Measurements from ENCODE around the gene ADD1.

Gene ADD1

DNA sequence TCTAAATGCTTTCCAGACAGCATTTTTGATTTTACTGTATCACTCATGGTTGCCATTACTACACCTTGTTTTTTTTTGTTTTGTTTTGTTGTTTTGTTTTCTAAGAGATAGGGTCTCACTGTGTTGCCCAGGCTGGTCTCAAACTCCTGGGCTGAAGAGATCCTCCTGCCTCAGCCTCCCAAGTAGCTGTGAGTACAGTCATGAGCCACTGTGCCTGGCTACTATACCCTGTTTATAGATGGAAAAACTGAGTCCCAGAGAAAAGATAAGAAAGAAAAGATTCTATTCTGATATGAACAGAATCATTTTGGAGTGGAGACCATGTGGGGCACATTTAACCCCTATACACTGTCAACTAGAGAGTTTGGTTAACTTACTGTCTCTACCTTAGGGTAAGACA is 20.0 kb downstream of the ADD1 start:
- no peak overlapping the region for H3K4me3 ChIP-seq (ENCODE audit: control insufficient read depth, low read depth, low read length)
- TF ChIP-seq, protein P1, sequence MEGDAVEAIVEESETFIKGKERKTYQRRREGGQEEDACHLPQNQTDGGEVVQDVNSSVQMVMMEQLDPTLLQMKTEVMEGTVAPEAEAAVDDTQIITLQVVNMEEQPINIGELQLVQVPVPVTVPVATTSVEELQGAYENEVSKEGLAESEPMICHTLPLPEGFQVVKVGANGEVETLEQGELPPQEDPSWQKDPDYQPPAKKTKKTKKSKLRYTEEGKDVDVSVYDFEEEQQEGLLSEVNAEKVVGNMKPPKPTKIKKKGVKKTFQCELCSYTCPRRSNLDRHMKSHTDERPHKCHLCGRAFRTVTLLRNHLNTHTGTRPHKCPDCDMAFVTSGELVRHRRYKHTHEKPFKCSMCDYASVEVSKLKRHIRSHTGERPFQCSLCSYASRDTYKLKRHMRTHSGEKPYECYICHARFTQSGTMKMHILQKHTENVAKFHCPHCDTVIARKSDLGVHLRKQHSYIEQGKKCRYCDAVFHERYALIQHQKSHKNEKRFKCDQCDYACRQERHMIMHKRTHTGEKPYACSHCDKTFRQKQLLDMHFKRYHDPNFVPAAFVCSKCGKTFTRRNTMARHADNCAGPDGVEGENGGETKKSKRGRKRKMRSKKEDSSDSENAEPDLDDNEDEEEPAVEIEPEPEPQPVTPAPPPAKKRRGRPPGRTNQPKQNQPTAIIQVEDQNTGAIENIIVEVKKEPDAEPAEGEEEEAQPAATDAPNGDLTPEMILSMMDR (conservative IDR thresholded peaks at IDR 0.05; ENCODE audit: control insufficient read depth, insufficient read depth, low read depth, low read length), result no peak
- no peak for DNase-seq (ENCODE audit: low read depth)

DNA sequence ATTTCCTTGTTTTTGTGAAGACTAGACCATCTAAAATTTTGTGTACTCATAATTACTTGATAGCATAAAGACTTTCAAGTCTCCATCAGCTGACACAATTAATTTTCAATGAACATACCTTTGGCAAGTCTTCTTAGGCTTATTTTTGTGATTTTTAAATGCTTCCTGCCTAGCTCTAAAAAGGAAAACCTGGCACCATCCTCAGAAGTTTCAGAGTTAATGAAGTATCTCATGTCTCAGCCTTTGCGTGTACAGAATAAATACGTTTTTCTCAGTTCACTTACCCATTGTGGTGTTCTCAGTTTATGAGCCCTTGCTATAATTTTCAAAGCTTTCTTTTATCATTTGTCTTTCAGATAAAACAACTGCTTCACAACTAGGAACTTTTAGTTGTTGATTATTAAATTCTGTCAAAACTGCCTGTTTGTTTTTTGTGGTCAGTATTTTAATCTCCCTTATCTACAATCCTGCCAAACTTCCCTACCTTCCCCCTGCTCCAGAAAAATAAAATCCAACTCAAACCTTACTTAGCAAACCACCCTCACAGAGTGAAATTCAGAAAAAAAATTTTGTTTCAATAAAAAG is 21.6 kb downstream of the ADD1 start:
- no peak overlapping the region for H3K4me3 ChIP-seq (ENCODE audit: control insufficient read depth, low read depth, low read length)
- TF ChIP-seq, protein P1 (conservative IDR thresholded peaks at IDR 0.05; ENCODE audit: control insufficient read depth, insufficient read depth, low read depth, low read length), result no peak
- DNase-seq (ENCODE audit: low read depth), result no peak

DNA sequence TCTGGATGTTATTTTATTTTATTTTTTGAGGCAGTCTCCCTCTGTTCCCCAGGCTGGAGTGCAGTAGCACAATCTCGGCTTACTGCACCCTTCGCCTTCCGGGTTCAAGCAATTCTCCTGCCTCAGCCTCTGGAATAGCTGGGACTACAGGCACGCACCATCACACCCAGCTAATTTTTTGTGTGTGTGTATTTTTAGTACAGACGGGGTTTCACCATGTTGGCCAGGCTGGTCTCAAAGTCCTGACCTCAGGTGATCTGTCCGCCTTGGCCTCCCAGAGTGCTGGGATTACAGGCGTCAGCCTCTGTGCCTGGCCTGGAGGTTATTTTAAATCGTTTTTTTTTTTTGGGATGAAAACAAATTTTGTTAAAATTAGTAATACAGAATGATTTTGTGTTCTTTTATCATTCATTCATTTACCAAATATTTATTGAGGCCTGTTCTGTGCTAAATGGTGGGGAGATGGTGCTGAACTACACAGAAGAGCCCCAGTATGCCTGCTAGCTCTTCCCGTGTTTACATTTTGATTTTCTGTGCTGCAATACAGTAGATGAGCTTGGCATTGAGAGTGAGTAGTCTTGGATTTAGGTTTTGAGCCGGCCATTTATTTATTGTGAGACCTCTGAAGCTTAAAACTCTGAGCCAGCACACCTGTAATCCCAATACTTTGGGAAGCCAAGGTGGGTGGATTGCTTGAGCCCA is 22.7 kb downstream of the ADD1 start:
- H3K4me3 ChIP-seq (ENCODE audit: control insufficient read depth, low read depth, low read length), result no peak overlapping the region
- TF ChIP-seq, protein P1 (conservative IDR thresholded peaks at IDR 0.05; ENCODE audit: control insufficient read depth, insufficient read depth, low read depth, low read length), result no peak
- DNase-seq (ENCODE audit: low read depth), result no peak

DNA sequence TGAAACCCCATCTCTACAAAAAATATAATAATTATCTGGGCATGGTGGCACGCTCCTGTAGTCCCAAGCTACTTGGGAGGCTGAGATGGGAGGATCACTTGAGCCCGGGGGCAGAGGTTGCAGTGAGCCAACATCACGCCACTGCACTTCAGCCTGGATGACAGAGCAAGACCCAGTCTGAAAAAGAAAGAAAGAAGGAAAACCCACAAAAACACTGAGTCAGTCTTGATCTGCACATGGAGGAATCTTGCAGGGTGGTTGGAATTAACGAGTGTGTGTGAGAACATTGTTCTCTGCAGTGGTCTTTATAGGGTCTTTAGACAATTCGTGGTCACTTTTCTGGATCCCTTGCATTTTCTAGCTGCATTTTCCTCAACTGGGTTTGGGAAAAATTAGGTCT is 23.2 kb downstream of the ADD1 start:
- peak; percentile 56 for DNase-seq (ENCODE audit: low read depth)
- TF ChIP-seq, protein P1 (conservative IDR thresholded peaks at IDR 0.05; ENCODE audit: control insufficient read depth, insufficient read depth, low read depth, low read length), result no peak
- no peak overlapping the region for H3K4me3 ChIP-seq (ENCODE audit: control insufficient read depth, low read depth, low read length)

DNA sequence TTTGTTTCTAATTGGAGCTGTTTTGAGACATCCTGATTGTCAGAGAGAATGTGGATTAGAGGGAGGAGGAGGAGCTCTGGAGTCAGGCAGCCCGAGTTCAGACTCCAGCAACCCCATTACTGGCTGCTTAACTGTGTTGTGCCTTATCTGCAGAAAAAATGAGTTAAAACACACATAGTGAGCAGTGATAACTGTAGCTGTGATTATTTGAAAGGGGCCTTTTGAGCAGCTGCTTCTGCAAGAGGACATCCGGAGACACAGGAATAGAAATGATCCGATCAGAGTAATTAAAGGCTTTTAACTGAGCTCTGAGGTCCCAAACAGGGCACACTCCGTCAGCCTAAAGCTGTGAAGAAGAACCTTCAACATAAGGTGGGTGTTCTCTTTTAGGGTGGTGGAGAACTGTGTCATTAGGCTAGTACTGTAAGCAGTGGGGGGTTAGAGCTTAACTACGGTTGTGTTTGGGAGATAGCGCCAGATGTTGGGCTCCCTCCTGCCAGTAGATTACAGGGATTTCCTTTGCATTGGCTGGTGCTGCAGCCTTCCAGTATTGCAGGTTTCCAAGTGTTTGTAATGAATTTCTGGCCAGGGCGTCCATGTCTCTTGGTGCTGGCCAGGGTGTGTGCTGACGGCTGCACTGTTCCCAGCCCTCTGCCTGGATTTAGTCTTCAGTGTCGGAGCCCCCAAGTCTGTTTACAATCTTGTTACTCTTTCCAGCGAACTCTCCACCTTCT is 24.3 kb downstream of the ADD1 start:
- TF ChIP-seq, protein P1 (conservative IDR thresholded peaks at IDR 0.05; ENCODE audit: control insufficient read depth, insufficient read depth, low read depth, low read length), result no peak
- DNase-seq (ENCODE audit: low read depth), result no peak
- H3K4me3 ChIP-seq (ENCODE audit: control insufficient read depth, low read depth, low read length), result peak overlapping the region; percentile 10

DNA sequence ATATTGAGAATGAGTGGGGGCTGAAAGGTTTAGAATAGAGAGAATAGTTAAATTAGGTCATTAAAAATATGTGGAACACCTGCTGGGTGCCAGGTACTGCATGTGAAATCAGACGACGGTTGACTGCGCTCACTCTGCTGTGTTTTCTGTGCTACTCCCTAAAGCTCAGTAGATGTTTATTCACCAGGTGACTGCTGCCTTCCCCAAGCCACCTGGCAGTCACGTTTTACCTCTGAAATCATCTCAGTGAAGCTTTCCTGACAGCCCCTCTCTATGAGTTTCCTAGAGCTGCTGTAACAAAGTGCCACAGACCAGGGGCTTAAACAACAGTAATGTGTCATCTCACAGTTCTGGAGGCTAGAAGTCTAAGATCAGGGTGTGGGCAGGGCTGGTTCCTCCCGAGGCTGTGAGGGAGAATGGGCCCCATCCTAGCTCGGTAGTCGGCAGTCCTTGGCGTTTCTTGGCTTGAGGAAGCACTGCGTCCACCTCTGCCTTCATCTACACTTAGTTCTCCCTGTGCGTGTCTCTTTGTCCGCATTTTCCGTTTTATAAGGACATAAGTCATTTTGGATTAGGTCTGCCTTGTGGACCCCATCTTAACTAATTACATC is 25.3 kb downstream of the ADD1 start:
- DNase-seq (ENCODE audit: low read depth), result no peak
- TF ChIP-seq, protein P1 (conservative IDR thresholded peaks at IDR 0.05; ENCODE audit: control insufficient read depth, insufficient read depth, low read depth, low read length), result no peak
- no peak overlapping the region for H3K4me3 ChIP-seq (ENCODE audit: control insufficient read depth, low read depth, low read length)

Data from fibroblast of mammary gland (primary cell).